A549 (cell line): ENCODE measurements around the gene TBATA.

Experiments
- CTCF ChIP-seq: fragments of >200 bp; sonication (Bioruptor Twin); formaldehyde crosslinking; IDR thresholded peaks from 3 replicates; pipeline ENCODE4 v1.5.1; 2016
- HDAC2 ChIP-seq: fragments of 200-600 bp; sonication (generic); IDR thresholded peaks from 2 replicates; pipeline ENCODE4 v1.6.1; 2016
- JUN ChIP-seq, 2 experiments: fragments of >200 bp; sonication (Bioruptor Twin); formaldehyde crosslinking; IDR thresholded peaks; 2 replicates in 1 of 2; 3 replicates in 1 of 2; pipeline ENCODE4 v1.6.1; 2016 to 2017
- PBX3 ChIP-seq: IDR thresholded peaks from 2 replicates; pipeline ENCODE4 v1.6.1; 2012
- POLR2A ChIP-seq: IDR thresholded peaks from 2 replicates; pipeline ENCODE4 v1.6.1; 2012; ENCODE audit warnings: mild to moderate bottlenecking, low read length
- SMC3 ChIP-seq: fragments of >200 bp; sonication (Bioruptor Twin); formaldehyde crosslinking; IDR thresholded peaks from 3 replicates; pipeline ENCODE4 v1.6.1; 2018; ENCODE audit warnings: inconsistent platforms

- TF ChIP-seq CTCF = no peak
- no peak for TF ChIP-seq POLR2A
- no peak for TF ChIP-seq PBX3
- TF ChIP-seq HDAC2 = no peak
- no peak for TF ChIP-seq SMC3
- TF ChIP-seq JUN (IDR thresholded peaks at IDR 0.05) = no peak
These were observed 15.2 kb downstream of the TBATA start for GRCh38 chr10:70770001-70770400.
